ENCODE results near the gene LRRC2. TPM values are rescaled to one million over a fixed set of nuclear protein-coding genes. Genes with fewer than 3 reads are reported as not detected.

Gene LRRC2
- total and polyA plus RNA-seq, 9 of the 15 experiments (the other 6 are each of a cell fraction or from before 2014, with no cell fraction given): 0.01 to 0.04 (median 0.03) TPM; not detected in 5

DNA sequence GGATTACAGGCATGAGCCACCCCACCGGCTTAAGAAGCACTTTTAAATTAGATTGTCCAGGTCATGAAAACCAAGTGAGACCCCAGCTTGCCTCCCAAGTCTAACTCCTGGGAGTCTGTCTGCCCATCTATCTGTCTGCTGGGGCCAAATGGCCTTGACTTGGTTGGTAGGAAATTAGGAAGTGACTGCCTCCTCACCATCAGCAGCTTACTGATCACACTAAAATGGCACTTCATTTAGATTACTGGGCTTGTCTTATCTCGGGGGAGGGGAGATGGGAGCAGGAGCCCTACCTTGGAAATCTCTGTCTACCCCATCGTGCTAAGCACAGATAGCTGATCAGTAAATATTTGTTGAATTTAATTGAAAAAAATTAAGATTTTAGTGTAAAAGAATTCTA lies 5.6 kb upstream of the LRRC2 start (continued):
- TF ChIP-seq, protein P1, sequence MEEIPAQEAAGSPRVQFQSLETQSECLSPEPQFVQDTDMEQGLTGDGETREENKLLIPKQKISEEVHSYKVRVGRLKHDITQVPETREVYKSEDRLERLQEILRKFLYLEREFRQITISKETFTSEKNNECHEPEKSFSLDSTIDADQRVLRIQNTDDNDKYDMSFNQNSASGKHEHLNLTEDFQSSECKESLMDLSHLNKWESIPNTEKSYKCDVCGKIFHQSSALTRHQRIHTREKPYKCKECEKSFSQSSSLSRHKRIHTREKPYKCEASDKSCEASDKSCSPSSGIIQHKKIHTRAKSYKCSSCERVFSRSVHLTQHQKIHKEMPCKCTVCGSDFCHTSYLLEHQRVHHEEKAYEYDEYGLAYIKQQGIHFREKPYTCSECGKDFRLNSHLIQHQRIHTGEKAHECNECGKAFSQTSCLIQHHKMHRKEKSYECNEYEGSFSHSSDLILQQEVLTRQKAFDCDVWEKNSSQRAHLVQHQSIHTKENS (CRISPR knock-in tag; IDR thresholded peaks at IDR 0.05): no peak
- TF ChIP-seq KDM2B (CRISPR knock-in tag; IDR thresholded peaks at IDR 0.05): no peak

DNA sequence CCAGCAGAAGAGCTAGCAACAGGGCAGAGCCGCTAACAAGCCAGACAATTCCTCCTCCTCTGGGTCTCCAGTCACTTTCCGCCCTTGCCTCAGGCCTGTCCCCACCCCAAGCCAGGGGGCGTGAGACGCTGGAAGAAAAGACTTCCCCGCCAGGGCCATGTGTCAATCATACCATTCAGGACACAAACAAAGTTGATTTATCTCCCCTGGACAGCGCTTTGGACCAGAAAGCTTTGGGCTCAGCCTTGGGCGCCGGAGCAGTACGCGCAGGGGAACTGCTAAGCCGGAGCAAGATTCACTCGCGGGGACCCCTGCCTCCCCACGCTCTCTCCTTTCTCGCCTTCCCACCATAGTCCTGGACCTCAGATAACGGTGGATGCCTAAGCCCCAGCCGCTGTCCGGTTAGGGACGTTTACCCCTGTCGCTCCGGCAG lies 479 bp downstream of the LRRC2 start:
- no peaks in the 10 kb centered on the region for H3K79me2 ChIP-seq (ENCODE audit: control insufficient read depth, insufficient read depth, low read length)
- peaks cover 0 to 11% of the 10 kb centered on the region in 2 experiments; a peak in 4 of 5 replicates for H3K4me1 ChIP-seq (replicated peaks in 1 of 2; ENCODE audit: control insufficient read depth in 2 of 2, insufficient read depth in 2 of 2, low read length in 2 of 2)
- FAIRE-seq (no peak), DNase-seq (ENCODE audit: extremely low read depth in 1 of 4, low spot score in 3 of 4) (peak in 1 of 4 experiments; percentile 40), ATAC-seq (peak; percentile 72)
- in situ Hi-C loops (cut with MboI) (no loop called here), intact Hi-C loops (cut with micrococcal nuclease) (no loop called here)
- H3K9me1 ChIP-seq (ENCODE audit: control insufficient read depth, insufficient read depth, low read length): no peaks in the 10 kb centered on the region
- CTCF ChIA-PET (ENCODE audit: low intra/inter-chr PET ratio): no interaction called here
- peak overlapping the region; percentile 14; the same call in 1 of the 2 replicates for H3K4me3 ChIP-seq
- POLR2A ChIA-PET: interaction anchor here (0.7 kb wide), 1 partner anchor 10 kb away, joined by 4 read pairs; no protein-coding TSS in a partner anchor
- 28% methylated on average over 21 of the region's 21 CpGs for WGBS (ENCODE audit: insufficient coverage, low coverage, missing lambda C conversion rate)
- peaks cover 19 to 29% of the 10 kb centered on the region in 2 experiments for H3K27me3 ChIP-seq (ENCODE audit: control insufficient read depth in 2 of 2, insufficient read depth in 2 of 2, low read length in 2 of 2)
- peak overlapping the region; percentile 32 for H3K4me2 ChIP-seq (ENCODE audit: insufficient read depth, low read length)
- H3K9me3 ChIP-seq (replicated peaks; ENCODE audit: control insufficient read depth, insufficient read depth, low read depth, low read length): no peaks in the 10 kb centered on the region
- no peaks in the 10 kb centered on the region for H4K20me1 ChIP-seq (replicated peaks; ENCODE audit: control insufficient read depth, insufficient read depth, low read length)
- H3K27ac ChIP-seq (ENCODE audit: extremely low read depth, low read depth, low read length): no peak overlapping the region
- no peaks in the 10 kb centered on the region for H3K36me3 ChIP-seq (ENCODE audit: control insufficient read depth, insufficient read depth, low read length)
- BruUV-seq (replicated peaks): no TSS peak
- H3K9ac ChIP-seq (ENCODE audit: insufficient read depth in 1 of 2, low read depth in 2 of 2, low read length in 2 of 2): peak overlapping the region in 1 of 2 experiments; percentile 78; a peak in 2 of 4 replicates
- H2AFZ ChIP-seq (ENCODE audit: low read depth, low read length): peak overlapping the region; percentile 12; the same call in 1 of the 2 replicates
- TF ChIP-seq RAD21 (CRISPR knock-in tag; conservative IDR thresholded peaks at IDR 0.05 in 1 of 2, IDR thresholded peaks at IDR 0.05 in 1 of 2) (0 out of 4 replicates have a peak, but pooled peaks of 1 of the 2 experiments have one; percentile 4), RCOR1 (IDR thresholded peaks at IDR 0.05; ENCODE audit: borderline replicate concordance in 1 of 2, low read depth in 2 of 2, low read length in 2 of 2) (no peak), DNMT1 (IDR thresholded peaks at IDR 0.05) (no peak), ZBTB7A (IDR thresholded peaks at IDR 0.05; ENCODE audit: borderline replicate concordance, control insufficient read depth, low read depth, low read length) (peak; percentile 25; the same call in 1 of the 2 replicates), NFE2 (IDR thresholded peaks at IDR 0.05; ENCODE audit: low read depth) (no peak), ZFP36 (IDR thresholded peaks at IDR 0.05; ENCODE audit: low read depth, low read length, partially characterized antibody) (peak; percentile 3), ZBTB17 (CRISPR knock-in tag; IDR thresholded peaks at IDR 0.05) (peak; percentile 62; the same call in 1 of the 2 replicates), XRCC5 (IDR thresholded peaks at IDR 0.05; ENCODE audit: low read depth, low read length) (no peak)
- TF ChIP-seq, protein P2, sequence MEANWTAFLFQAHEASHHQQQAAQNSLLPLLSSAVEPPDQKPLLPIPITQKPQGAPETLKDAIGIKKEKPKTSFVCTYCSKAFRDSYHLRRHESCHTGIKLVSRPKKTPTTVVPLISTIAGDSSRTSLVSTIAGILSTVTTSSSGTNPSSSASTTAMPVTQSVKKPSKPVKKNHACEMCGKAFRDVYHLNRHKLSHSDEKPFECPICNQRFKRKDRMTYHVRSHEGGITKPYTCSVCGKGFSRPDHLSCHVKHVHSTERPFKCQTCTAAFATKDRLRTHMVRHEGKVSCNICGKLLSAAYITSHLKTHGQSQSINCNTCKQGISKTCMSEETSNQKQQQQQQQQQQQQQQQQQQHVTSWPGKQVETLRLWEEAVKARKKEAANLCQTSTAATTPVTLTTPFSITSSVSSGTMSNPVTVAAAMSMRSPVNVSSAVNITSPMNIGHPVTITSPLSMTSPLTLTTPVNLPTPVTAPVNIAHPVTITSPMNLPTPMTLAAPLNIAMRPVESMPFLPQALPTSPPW (CRISPR knock-in tag; IDR thresholded peaks at IDR 0.05): no peak
- TF ChIP-seq, protein P3, sequence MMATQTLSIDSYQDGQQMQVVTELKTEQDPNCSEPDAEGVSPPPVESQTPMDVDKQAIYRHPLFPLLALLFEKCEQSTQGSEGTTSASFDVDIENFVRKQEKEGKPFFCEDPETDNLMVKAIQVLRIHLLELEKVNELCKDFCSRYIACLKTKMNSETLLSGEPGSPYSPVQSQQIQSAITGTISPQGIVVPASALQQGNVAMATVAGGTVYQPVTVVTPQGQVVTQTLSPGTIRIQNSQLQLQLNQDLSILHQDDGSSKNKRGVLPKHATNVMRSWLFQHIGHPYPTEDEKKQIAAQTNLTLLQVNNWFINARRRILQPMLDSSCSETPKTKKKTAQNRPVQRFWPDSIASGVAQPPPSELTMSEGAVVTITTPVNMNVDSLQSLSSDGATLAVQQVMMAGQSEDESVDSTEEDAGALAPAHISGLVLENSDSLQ (IDR thresholded peaks at IDR 0.05): peak; percentile 95
- TF ChIP-seq, protein P4, sequence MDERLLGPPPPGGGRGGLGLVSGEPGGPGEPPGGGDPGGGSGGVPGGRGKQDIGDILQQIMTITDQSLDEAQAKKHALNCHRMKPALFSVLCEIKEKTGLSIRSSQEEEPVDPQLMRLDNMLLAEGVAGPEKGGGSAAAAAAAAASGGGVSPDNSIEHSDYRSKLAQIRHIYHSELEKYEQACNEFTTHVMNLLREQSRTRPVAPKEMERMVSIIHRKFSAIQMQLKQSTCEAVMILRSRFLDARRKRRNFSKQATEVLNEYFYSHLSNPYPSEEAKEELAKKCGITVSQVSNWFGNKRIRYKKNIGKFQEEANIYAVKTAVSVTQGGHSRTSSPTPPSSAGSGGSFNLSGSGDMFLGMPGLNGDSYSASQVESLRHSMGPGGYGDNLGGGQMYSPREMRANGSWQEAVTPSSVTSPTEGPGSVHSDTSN (CRISPR knock-in tag; IDR thresholded peaks at IDR 0.05; ENCODE audit: low read depth): 0 out of 2 replicates have a peak, but pooled peaks have one; percentile 24
- TF ChIP-seq, protein P4 (tag; conservative IDR thresholded peaks at IDR 0.05; ENCODE audit: low read depth): peak; percentile 75
